GM19023 (cell line): Measurements from ENCODE around the gene ZNF135.

Source experiments
- ATAC-seq: cut with Tn5 transposase; IDR thresholded peaks from one replicate; pipeline ENCODE4 v1.9.1; 2021; ENCODE audit warnings: mild to moderate bottlenecking, moderate library complexity; ENCODE audit not compliant: unreplicated experiment

ZNF135 gene

GRCh38 chr19:58059003-58059670, at the start of gene ZNF135:
TSS of gene ZNF135 (plus strand) at chr19:58059282. CDS start at chr19:58060003, 721 bp downstream.
- ATAC-seq: no peak

GRCh38 chr19:58009301-58009665, 49.8 kb upstream of the ZNF135 start:
- no peak for ATAC-seq

GRCh38 chr19:58009666-58010301, 49.3 kb upstream of the ZNF135 start:
- no peak for ATAC-seq

- ATAC-seq: no peak
Measured at GRCh38 chr19:58010507-58010906, 48.6 kb upstream of the ZNF135 start.

- no peak for ATAC-seq
Measured at GRCh38 chr19:58014141-58014540, 44.9 kb upstream of the ZNF135 start.

- ATAC-seq: no peak
Measured at GRCh38 chr19:58020129-58020528, 39.0 kb upstream of the ZNF135 start.

GRCh38 chr19:58021541-58022282, 37.4 kb upstream of the ZNF135 start:
- no peak for ATAC-seq

GRCh38 chr19:58022283-58022660, 36.8 kb upstream of the ZNF135 start:
- ATAC-seq: no peak

GRCh38 chr19:58024661-58025060, 34.4 kb upstream of the ZNF135 start:
- ATAC-seq: no peak

- no peak for ATAC-seq
Measured at GRCh38 chr19:58033741-58034476, 25.2 kb upstream of the ZNF135 start, which contains the start of gene ZSCAN1. TSS of gene ZSCAN1 (plus strand) at chr19:58034025. CDS start at chr19:58037837, 3,812 bp downstream.

- no peak for ATAC-seq
Measured at GRCh38 chr19:58034477-58034793, 24.6 kb upstream of the ZNF135 start.

GRCh38 chr19:58035863-58036262, 23.2 kb upstream of the ZNF135 start:
- no peak for ATAC-seq

GRCh38 chr19:58037927-58038687, 21.0 kb upstream of the ZNF135 start:
- no peak for ATAC-seq

GRCh38 chr19:58038688-58039204, 20.3 kb upstream of the ZNF135 start:
- ATAC-seq: no peak

GRCh38 chr19:58040751-58041525, 18.1 kb upstream of the ZNF135 start:
- no peak for ATAC-seq

GRCh38 chr19:58042495-58043340, 16.4 kb upstream of the ZNF135 start:
- no peak for ATAC-seq

GRCh38 chr19:58044391-58044790, 14.7 kb upstream of the ZNF135 start:
- no peak for ATAC-seq

- no peak for ATAC-seq
Measured at GRCh38 chr19:58044886-58045285, 14.2 kb upstream of the ZNF135 start.
